GM12875 (cell line): ENCODE measurements around the gene MGAT4B.
"Not testable (repeated sequence)": the region's sequence is repeated elsewhere in the genome, so short reads cannot be mapped to it uniquely, and the experiment has no call there.

Source experiments
- H3K4me3 ChIP-seq: one replicate; pipeline ENCODE4 v1.5.1; 2011; ENCODE audit warnings: low read depth, low read length, control low read depth
- TF ChIP-seq, protein P1 (sequence below): IDR thresholded peaks from 2 replicates; pipeline ENCODE4 v1.5.1; 2011; ENCODE audit warnings: low read depth, mild to moderate bottlenecking, control low read depth, inconsistent platforms, low read length, moderate library complexity, borderline replicate concordance; ENCODE audit not compliant: insufficient read depth

Gene MGAT4B

DNA sequence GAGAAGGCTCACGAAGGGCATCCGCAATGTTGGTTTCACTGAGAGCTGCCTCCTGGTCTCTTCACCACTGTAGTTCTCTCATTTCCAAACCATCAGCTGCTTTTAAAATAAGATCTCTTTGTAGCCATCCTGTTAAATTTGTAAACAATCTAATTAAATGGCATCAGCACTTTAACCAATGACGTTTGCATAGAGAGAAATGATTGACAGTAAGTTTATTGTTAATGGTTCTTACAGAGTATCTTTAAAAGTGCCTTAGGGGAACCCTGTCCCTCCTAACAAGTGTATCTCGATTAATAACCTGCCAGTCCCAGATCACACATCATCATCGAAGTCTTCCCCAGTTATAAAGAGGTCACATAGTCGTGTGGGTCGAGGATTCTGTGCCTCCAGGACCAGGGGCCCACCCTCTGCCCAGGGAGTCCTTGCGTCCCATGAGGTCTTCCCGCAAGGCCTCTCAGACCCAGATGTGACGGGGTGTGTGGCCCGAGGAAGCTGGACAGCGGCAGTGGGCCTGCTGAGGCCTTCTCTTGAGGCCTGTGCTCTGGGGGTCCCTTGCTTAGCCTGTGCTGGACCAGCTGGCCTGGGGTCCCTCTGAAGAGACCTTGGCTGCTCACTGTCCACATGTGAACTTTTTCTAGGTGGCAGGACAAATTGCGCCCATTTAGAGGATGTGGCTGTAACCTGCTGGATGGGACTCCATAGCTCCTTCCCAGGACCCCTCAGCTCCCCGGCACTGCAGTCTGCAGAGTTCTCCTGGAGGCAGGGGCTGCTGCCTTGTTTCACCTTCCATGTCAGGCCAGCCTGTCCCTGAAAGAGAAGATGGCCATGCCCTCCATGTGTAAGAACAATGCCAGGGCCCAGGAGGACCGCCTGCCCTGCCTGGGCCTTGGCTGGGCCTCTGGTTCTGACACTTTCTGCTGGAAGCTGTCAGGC is 30.7 kb upstream of the MGAT4B start:
- TF ChIP-seq, protein P1, sequence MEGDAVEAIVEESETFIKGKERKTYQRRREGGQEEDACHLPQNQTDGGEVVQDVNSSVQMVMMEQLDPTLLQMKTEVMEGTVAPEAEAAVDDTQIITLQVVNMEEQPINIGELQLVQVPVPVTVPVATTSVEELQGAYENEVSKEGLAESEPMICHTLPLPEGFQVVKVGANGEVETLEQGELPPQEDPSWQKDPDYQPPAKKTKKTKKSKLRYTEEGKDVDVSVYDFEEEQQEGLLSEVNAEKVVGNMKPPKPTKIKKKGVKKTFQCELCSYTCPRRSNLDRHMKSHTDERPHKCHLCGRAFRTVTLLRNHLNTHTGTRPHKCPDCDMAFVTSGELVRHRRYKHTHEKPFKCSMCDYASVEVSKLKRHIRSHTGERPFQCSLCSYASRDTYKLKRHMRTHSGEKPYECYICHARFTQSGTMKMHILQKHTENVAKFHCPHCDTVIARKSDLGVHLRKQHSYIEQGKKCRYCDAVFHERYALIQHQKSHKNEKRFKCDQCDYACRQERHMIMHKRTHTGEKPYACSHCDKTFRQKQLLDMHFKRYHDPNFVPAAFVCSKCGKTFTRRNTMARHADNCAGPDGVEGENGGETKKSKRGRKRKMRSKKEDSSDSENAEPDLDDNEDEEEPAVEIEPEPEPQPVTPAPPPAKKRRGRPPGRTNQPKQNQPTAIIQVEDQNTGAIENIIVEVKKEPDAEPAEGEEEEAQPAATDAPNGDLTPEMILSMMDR = no peak
- no peak overlapping the region for H3K4me3 ChIP-seq

DNA sequence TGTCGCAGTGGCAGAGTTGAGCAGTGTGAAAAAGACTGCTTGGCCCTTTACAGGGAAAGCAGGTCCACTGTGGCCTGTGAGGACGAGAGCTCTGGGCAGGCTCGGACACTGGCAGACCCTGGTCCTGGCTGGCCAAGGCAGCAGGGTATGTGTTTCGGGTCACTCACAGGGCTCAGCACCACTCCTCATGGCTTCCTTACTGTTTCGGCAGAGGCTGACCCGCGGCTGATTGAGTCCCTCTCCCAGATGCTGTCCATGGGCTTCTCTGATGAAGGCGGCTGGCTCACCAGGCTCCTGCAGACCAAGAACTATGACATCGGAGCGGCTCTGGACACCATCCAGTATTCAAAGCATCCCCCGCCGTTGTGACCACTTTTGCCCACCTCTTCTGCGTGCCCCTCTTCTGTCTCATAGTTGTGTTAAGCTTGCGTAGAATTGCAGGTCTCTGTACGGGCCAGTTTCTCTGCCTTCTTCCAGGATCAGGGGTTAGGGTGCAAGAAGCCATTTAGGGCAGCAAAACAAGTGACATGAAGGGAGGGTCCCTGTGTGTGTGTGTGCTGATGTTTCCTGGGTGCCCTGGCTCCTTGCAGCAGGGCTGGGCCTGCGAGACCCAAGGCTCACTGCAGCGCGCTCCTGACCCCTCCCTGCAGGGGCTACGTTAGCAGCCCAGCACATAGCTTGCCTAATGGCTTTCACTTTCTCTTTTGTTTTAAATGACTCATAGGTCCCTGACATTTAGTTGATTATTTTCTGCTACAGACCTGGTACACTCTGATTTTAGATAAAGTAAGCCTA is 29.8 kb upstream of the MGAT4B start:
- TF ChIP-seq, protein P1 = no peak
- no peak overlapping the region for H3K4me3 ChIP-seq

DNA sequence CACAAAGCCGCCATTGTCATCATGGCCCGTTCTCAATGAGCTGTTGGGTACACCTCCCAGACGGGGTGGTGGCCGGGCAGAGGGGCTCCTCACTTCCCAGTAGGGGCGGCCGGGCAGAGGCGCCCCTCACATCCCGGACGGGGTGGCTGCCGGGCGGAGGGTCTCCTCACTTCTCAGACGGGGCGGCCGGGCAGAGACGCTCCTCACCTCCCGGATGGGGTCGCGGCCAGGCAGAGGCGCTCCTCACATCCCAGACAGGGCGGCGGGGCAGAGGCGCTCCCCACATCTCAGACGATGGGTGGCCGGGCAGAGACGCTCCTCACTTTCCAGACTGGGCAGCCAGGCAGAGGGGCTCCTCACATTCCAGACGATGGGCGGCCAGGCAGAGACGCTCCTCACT is 28.2 kb upstream of the MGAT4B start:
- not testable (repeated sequence) for H3K4me3 ChIP-seq

DNA sequence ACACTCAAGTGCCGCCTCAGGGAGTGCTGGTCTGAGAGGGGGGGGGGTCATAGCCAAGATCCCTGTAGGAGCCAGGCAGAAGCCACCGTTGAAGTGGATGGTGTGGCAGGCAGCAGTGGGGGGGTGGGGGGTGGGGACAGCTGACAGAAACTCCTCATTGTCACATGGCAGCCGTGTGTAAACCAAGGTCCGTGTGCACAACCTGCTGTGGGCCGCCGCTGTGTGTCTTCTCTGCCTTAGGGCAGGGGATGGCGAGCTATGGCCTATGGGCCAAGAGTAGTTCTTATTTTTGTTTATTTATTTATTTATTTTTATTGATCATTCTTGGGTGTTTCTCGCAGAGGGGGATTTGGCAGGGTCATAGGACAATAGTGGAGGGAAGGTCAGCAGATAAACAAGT is 27.5 kb upstream of the MGAT4B start:
- no peak overlapping the region for H3K4me3 ChIP-seq
- TF ChIP-seq, protein P1 = no peak

DNA sequence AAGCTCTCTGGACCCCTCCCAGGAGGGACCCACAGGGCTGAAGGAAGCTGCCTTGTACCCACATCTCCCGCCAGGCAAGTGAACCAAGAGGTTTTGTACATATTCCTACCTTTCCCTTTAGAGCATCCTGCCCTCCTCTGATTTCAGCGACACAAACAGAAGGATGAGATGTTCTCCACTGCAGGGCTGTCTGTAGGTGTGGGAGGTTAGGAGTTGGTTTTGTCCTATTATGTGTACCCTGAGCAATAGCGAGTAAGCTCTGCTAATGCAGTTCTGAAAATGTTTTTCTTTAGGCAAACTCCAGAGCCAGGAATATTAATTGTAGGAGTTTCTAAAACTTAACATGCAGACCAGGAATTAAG is 27.0 kb upstream of the MGAT4B start:
- H3K4me3 ChIP-seq = no peak overlapping the region
- TF ChIP-seq, protein P1 = no peak

DNA sequence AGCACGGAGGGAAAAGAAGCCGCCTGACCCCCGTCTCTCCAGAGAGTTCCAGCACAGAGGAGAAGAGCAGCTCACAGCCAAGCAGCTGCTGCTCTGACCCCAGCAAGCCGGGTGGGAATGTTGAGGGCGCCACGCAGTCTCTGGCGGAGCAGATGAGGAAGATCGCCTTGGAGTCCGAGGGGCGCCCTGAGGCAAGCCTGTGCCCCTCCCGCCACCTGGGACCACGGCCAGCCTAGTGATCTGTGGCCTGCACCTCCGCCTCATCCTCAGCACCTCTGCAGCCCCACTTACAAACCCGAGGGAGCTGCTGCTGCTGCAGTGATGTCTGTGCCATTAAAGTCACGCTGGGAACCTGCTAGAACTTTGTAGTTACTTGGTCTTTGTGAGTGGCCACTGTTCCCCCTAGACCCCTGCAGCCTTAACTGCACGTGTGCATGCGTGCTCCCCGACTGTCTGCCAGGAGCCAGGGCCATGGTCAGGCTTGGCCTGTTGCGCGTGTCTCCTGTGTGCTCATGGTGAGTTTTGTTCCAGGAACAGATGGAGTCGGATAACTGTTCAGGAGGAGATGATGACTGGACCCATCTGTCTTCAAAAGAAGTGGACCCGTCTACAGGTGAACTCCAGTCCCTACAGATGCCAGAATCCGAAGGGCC is 26.5 kb upstream of the MGAT4B start:
- no peak overlapping the region for H3K4me3 ChIP-seq
- TF ChIP-seq, protein P1 = no peak

DNA sequence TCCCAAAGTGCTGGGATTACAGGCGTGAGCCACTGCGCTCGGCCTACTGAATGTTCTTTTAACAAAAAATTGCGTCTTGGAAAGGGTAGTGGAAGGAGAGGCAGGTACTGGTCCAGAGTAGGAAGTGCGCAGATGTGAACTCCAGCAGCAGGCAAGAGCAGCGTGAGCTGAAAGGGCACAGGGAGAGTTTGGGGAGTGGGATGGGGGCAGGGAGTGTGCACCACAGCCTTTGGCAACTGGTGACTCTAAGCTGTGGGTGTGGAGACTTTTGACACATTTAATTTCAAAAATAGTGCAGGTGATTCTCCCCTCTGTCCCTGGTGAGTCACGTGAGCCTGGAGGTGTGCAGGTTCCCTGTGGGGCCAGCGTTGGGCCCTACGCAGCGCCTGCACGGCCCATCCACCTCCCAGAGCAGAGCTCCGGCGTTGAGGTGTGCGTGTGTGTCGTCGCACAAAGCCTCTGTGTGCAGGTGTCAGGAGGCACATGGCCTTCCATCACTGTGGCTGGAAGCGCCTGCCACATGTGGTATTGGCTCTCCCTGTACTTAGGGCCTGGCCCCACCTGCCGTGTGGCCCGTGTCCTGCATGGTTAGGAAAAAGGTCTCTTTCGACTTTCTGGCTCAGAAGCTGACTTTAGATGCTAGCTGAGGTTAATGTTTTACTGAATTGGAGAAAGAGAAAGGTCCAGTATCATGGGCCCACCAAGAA is 25.5 kb upstream of the MGAT4B start:
- TF ChIP-seq, protein P1 = no peak
- no peak overlapping the region for H3K4me3 ChIP-seq
